DOHH2 (cell line): ENCODE data around the gene TANC1.

Experiments
- H3F3A ChIP-seq: fragments of 200-600 bp; sonication (generic), shearing (Covaris generic); 2 replicates; pipeline ENCODE4 v1.6.0; 2016; ENCODE audit warnings: antibody characterized with exemption, mild to moderate bottlenecking; ENCODE audit not compliant: control insufficient read depth, insufficient read depth
- H3K27ac ChIP-seq: fragments of 200-600 bp; sonication (generic); 2 replicates; pipeline ENCODE4 v1.5.1; 2014; ENCODE audit warnings: low read depth, mild to moderate bottlenecking, low read length, moderate library complexity
- H3K27me3 ChIP-seq: fragments of 200-600 bp; sonication (generic); 2 replicates; pipeline ENCODE4 v1.6.1; 2014; ENCODE audit warnings: mild to moderate bottlenecking, low read length, mixed read lengths; ENCODE audit not compliant: control insufficient read depth
- H3K36me3 ChIP-seq: fragments of 200-600 bp; sonication (generic); 2 replicates; pipeline ENCODE4 v1.6.1; 2014; ENCODE audit warnings: mild to moderate bottlenecking, low read length, moderate library complexity, mixed read lengths; ENCODE audit not compliant: control insufficient read depth
- H3K4me1 ChIP-seq: fragments of 200-600 bp; sonication (generic); 2 replicates; pipeline ENCODE4 v1.6.1; 2014; ENCODE audit warnings: mild to moderate bottlenecking, low read length, mixed read lengths; ENCODE audit not compliant: control insufficient read depth
- H3K4me2 ChIP-seq: fragments of 200-600 bp; sonication (generic); 2 replicates; pipeline ENCODE4 v1.6.0; 2014; ENCODE audit warnings: mild to moderate bottlenecking, low read length, moderate library complexity
- H3K4me3 ChIP-seq: fragments of 200-600 bp; sonication (generic); 2 replicates; pipeline ENCODE4 v1.5.1; 2014; ENCODE audit warnings: mild to moderate bottlenecking, low read length, mixed read lengths
- H3K79me2 ChIP-seq: fragments of 200-600 bp; sonication (generic); 2 replicates; pipeline ENCODE4 v1.6.1; 2014; ENCODE audit warnings: mild to moderate bottlenecking, low read length, mixed read lengths; ENCODE audit not compliant: control insufficient read depth
- H3K9me2 ChIP-seq: fragments of 200-600 bp; sonication (generic); replicated peaks from 2 replicates; pipeline ENCODE4 v1.6.1; 2014; ENCODE audit warnings: mild to moderate bottlenecking, low read length, mixed read lengths; ENCODE audit not compliant: control insufficient read depth
- H3K9me3 ChIP-seq: fragments of 200-600 bp; sonication (generic); 2 replicates; pipeline ENCODE4 v1.6.1; 2014; ENCODE audit warnings: antibody characterized with exemption, low read length, mixed read lengths; ENCODE audit not compliant: control insufficient read depth, insufficient read depth
- H4K20me1 ChIP-seq: fragments of 200-600 bp; sonication (generic); 2 replicates; pipeline ENCODE4 v1.6.0; 2014; ENCODE audit warnings: low read depth, mild to moderate bottlenecking, antibody characterized with exemption, low read length, moderate library complexity; ENCODE audit not compliant: control insufficient read depth, insufficient read depth
- EZH2phosphoT487 ChIP-seq: fragments of 200-600 bp; sonication (generic); IDR thresholded peaks from 2 replicates; pipeline ENCODE4 v1.6.1; 2017; ENCODE audit warnings: borderline replicate concordance, mild to moderate bottlenecking, antibody characterized with exemption, low read length, moderate library complexity, mixed read lengths
- TF ChIP-seq, protein P1 (sequence below): fragments of 200-600 bp; sonication (generic); IDR thresholded peaks from one replicate; pipeline ENCODE4 v1.5.1; 2014; ENCODE audit warnings: antibody characterized with exemption, mild to moderate bottlenecking, low read depth, low read length; ENCODE audit not compliant: poor library complexity, severe bottlenecking

TANC1 gene

DNA sequence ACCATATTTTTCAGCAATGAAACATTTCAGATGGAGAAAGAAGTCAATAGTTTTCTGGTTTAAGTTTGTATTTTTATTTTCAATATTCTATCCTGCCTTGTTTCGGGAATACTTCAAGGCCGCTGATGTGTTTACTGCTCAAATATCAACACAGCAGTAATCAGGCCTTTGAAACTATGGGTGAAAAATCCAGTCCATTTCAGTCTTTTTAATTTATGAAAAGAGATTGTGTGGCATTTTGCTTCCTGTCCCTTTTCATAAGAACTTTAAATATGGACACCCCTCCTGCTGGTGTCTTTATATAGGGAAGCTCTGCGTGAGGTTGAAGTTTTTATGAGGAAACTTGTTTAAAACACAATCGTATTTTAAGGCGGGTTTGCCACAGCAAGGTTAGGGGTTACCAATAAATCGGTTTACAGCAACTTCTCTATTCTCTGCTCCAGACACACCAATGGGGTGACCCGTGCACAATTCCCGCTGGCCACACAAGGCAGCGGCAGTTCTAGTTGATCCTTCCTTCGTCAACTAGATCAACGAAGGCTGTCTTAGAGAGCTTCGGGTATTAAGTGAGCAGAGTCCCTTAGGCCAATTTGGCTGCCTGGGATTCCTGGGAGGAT is 1.2 kb upstream of the TANC1 start:
- no peaks in the 10 kb centered on the region for H3K36me3 ChIP-seq
- H3K9me2 ChIP-seq, result no peaks in the 10 kb centered on the region
- H3K4me1 ChIP-seq, result peaks cover 7% of the 10 kb centered on the region; the same call in 1 of the 2 replicates
- H3F3A ChIP-seq, result no peaks in the 10 kb centered on the region
- no peak overlapping the region for H3K27ac ChIP-seq
- H3K79me2 ChIP-seq, result no peaks in the 10 kb centered on the region
- H4K20me1 ChIP-seq, result no peaks in the 10 kb centered on the region
- peaks cover 49% of the 10 kb centered on the region for H3K27me3 ChIP-seq
- no peak overlapping the region for H3K4me2 ChIP-seq
- H3K9me3 ChIP-seq, result no peaks in the 10 kb centered on the region
- H3K4me3 ChIP-seq, result no peak overlapping the region
- TF ChIP-seq, protein P1, sequence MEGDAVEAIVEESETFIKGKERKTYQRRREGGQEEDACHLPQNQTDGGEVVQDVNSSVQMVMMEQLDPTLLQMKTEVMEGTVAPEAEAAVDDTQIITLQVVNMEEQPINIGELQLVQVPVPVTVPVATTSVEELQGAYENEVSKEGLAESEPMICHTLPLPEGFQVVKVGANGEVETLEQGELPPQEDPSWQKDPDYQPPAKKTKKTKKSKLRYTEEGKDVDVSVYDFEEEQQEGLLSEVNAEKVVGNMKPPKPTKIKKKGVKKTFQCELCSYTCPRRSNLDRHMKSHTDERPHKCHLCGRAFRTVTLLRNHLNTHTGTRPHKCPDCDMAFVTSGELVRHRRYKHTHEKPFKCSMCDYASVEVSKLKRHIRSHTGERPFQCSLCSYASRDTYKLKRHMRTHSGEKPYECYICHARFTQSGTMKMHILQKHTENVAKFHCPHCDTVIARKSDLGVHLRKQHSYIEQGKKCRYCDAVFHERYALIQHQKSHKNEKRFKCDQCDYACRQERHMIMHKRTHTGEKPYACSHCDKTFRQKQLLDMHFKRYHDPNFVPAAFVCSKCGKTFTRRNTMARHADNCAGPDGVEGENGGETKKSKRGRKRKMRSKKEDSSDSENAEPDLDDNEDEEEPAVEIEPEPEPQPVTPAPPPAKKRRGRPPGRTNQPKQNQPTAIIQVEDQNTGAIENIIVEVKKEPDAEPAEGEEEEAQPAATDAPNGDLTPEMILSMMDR, result no peak
- TF ChIP-seq EZH2phosphoT487, result no peak

DNA sequence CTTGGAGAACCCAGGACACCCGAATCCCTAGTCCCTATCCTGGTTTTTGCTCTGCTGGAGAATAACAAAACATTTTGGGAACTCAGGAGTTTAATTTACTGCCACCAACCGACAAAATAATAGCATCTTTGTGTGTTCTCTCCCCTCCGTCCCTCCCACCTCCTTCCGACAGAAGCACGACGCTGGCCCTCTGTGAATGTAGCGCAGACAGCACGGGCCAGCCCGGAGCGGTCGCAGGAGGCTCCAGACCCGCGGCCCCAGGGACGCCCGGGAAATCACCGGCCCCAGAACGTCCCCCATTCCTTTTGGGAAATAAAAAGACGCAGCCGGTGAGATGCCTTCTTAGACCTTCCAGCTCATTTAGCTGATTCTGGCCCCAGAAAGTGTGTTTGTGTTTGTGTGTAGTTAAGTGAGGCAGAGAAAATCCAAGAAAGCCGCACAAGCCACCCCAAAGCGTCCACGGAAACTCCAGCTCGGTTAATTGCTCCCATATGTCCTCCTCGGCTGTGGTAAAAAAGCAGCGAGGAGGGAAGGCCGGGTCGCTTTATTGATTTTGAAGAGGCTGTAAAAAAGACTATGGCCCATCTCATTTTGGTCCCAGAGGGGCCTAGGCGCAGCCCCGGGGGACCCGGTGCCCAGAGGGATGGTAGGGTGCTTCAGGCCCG is 577 bp upstream of the TANC1 start:
- Histone ChIP-seq H3K9me2 (no peaks in the 10 kb centered on the region), H3K27ac (no peak overlapping the region), H3K27me3 (peaks cover 55% of the 10 kb centered on the region), H3K79me2 (no peaks in the 10 kb centered on the region), H3K36me3 (no peaks in the 10 kb centered on the region), H3K4me2 (0 out of 2 replicates have a peak overlapping the region, but pooled peaks have one; percentile 47), H3K4me3 (peak overlapping the region; percentile 46; the same call in 1 of the 2 replicates), H3K4me1 (peaks cover 7% of the 10 kb centered on the region; the same call in 1 of the 2 replicates), H3F3A (no peaks in the 10 kb centered on the region), H4K20me1 (no peaks in the 10 kb centered on the region), H3K9me3 (no peaks in the 10 kb centered on the region)
- TF ChIP-seq, protein P1, result no peak
- no peak; the same call in 1 of the 2 replicates for TF ChIP-seq EZH2phosphoT487

DNA sequence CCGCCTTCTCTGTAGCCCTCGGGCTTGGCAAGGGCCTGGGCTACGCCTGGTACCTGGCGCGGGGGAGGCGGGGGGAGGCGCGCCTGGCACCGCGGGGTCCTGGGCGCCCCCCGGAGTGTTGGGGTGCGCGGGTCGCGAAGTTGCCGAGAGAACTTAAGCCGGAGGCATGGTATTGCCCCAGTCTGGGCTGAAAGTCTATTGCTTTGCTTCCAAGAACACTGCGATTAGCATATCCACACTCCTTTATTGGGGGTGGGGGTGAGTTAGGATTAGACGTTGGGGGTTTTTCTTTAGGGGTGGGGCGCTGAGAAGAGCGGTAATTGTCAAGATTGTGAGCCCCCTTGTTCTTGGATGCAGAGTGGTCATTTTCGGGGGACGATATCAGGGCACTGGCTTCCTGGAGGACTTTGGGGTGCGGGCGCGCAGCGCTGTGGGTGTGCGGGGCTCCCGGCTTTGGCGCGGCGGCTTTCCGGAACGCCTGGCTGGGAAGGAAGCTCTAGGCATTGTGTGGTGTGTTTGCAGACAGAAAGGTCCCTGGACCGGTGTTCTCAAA is 798 bp downstream of the TANC1 start:
- TF ChIP-seq EZH2phosphoT487, result 0 out of 2 replicates have a peak, but pooled peaks have one; percentile 12
- TF ChIP-seq, protein P1, result no peak
- H3K4me1 ChIP-seq, result peaks cover 7% of the 10 kb centered on the region; the same call in 1 of the 2 replicates
- peak overlapping the region; percentile 46 for H3K4me3 ChIP-seq
- H3K27me3 ChIP-seq, result peaks cover 58% of the 10 kb centered on the region
- no peaks in the 10 kb centered on the region for H3F3A ChIP-seq
- H4K20me1 ChIP-seq, result no peaks in the 10 kb centered on the region
- no peaks in the 10 kb centered on the region for H3K9me3 ChIP-seq
- H3K9me2 ChIP-seq, result no peaks in the 10 kb centered on the region
- H3K27ac ChIP-seq, result no peak overlapping the region
- no peaks in the 10 kb centered on the region for H3K36me3 ChIP-seq
- H3K79me2 ChIP-seq, result no peaks in the 10 kb centered on the region
- H3K4me2 ChIP-seq, result peak overlapping the region; percentile 47
